GM12891 (cell line): Measurements from ENCODE around the gene KLK3.

Source experiments
- PAX5 ChIP-seq: IDR thresholded peaks from 2 replicates; pipeline ENCODE4 v1.6.1; 2011; ENCODE audit warnings: low read length, moderate library complexity, mild to moderate bottlenecking; ENCODE audit not compliant: insufficient read depth, severe bottlenecking
- POLR2A ChIP-seq: IDR thresholded peaks from 2 replicates; pipeline ENCODE4 v1.6.1; 2011; ENCODE audit warnings: low read depth, low read length, control low read depth
- POLR2AphosphoS5 ChIP-seq: IDR thresholded peaks from 2 replicates; pipeline ENCODE4 v1.6.1; 2011; ENCODE audit warnings: low read depth, low read length, control low read depth
- SPI1 ChIP-seq: IDR thresholded peaks from 2 replicates; pipeline ENCODE4 v1.6.1; 2011; ENCODE audit warnings: low read depth, low read length, control low read depth
- TAF1 ChIP-seq: IDR thresholded peaks from 2 replicates; pipeline ENCODE4 v1.6.1; 2011; ENCODE audit warnings: low read depth, low read length, control low read depth

DNA sequence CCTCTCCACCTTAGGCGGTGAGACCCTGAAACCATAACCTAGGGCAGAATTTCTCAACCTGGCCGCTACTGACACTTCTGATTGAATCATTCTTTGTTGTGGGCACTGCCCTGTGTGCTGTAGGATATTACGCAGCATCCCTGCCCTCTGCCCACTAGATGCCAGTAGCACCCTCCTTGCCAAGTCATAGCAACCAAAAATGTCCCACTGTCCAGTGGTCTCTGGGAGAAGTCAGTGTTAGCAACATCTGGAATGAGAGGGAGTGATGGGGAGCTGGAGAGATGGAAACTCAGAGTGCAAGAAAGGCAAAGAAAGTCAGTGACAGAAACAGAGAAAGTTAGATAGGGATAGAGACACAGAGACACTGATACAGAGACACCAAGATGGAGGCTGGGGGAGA lies 42.9 kb downstream of the KLK3 start:
- no peak for TF ChIP-seq PAX5
- no peak for TF ChIP-seq POLR2AphosphoS5
- no peak for TF ChIP-seq SPI1
- TF ChIP-seq POLR2A = no peak
- no peak for TF ChIP-seq TAF1
